ENCODE data around the gene DNAH9.
"Not testable (repeated sequence)": the region's sequence is repeated elsewhere in the genome, so short reads cannot be mapped to it uniquely, and the experiment has no call there.

Gene DNAH9

GRCh38 chr17:11916091-11916490, 317.8 kb downstream of the DNAH9 start:
- no peak for DNase-seq (ENCODE audit: low read depth)

DNA sequence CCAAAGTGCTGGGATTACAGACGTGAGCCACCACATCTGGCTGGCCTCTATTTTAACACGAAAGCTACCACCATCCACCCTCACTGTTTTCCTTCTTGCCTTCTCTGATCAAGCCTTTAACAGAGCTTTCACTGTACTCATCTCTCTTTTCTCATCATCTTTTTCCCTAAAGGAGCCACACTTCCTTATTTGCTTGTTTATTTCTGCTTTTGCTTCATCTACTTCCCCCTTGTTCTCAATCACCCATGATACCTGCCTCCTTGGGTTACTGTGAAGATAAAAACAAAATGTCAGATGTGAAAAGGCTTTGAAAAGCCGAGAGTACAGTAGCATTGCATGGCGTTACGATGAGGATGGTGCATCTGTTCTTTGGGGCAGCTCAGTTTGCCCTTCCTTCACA, 319.1 kb downstream of the DNAH9 start:
- no peak for DNase-seq (ENCODE audit: low read depth)

- DNase-seq (ENCODE audit: low read depth): no peak
These were observed 323.0 kb downstream of the DNAH9 start for GRCh38 chr17:11921296-11921695.

GRCh38 chr17:11922638-11923037, 324.4 kb downstream of the DNAH9 start:
- DNase-seq (ENCODE audit: low read depth): no peak

DNA sequence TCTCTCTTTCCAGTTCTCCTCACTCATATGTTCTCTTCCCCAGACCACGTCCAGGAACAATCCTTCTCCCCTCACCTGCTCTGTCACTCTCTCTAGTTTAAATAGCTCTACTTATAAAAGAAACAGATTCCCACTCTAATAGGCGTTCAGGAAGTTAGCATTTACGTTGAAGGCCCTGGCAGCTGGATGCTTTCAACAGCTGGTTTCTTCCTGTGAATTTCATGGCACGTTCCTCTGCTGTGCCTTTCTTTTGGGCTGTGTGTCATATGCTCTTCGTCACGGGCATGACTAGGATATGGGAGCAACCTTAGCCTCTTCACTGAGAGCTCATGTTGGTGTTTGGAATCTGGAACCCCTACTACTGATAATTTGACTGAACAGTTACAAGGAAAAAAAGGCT, 325.8 kb downstream of the DNAH9 start:
- DNase-seq (ENCODE audit: low read depth): no peak

GRCh38 chr17:11925262-11926021, 327.2 kb downstream of the DNAH9 start:
- DNase-seq (ENCODE audit: low read depth): no peak

DNA sequence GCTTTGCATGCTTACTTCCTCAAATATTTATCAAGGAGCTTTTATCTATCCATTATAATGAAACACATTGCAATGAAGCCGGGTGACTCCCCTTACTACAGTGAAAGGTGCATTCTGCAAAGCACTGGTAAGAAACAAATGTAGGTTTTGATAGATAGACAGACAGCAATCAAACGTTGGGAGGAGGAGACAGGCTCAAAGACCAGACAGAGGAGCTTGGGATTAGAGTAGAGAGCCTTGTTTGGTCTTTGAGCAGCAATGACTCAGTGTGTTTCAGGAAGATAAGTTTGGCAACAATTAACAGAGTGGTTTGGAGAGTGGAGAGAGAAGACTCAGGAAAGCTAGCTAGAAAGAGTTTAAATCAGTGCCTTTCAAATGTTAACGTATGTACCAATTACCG, 330.2 kb downstream of the DNAH9 start:
- DNase-seq (ENCODE audit: low read depth): no peak

GRCh38 chr17:11932337-11932898, 334.1 kb downstream of the DNAH9 start:
- no peak for DNase-seq (ENCODE audit: low read depth)

GRCh38 chr17:11935734-11936406, 337.6 kb downstream of the DNAH9 start:
- no peak for DNase-seq (ENCODE audit: low read depth)

DNA sequence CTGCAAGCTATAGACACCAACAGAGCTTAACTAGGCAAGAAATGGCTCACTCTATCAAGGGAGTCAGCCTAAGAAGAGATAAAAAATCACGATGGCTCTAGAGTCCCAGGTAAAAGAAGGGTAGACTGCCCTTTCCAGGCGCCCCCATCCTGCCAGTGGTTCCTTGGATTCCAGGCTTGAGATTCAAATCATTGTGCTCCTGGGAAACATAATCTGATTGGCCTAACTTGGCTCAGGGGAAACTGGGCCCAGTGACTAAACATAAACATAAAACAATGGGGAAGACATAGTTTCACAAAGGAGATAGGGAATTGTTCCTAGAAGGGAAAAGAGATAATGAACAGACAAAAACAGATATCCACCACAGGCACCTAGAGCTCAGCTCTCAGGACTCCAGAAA, 342.6 kb downstream of the DNAH9 start:
- DNase-seq (ENCODE audit: low read depth): no peak

- DNase-seq (ENCODE audit: low read depth): not testable (repeated sequence)
These were observed 344.8 kb downstream of the DNAH9 start for GRCh38 chr17:11943086-11943485.

GRCh38 chr17:11943759-11944347, 345.6 kb downstream of the DNAH9 start:
- no peak for DNase-seq (ENCODE audit: low read depth)

DNA sequence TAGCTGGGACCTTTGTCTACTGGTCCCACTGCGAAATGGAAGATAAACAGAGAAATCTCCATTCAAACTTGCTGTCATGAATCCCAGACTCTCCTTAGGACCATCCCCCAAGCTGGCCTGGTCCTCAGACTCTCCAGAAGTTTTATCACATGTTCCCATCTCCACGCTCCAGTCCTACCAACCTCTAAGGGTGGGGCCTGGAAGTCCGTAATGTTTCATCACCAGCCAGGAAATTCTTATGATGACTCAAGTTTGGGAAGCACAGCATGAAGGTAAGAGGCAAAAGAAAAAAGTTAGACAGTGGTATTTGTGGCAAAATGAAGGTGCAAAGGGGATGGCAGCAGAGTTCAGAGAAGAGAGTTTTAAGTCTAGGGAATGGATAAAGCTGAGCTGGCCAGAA, 346.3 kb downstream of the DNAH9 start:
- no peak for DNase-seq (ENCODE audit: low read depth)

DNA sequence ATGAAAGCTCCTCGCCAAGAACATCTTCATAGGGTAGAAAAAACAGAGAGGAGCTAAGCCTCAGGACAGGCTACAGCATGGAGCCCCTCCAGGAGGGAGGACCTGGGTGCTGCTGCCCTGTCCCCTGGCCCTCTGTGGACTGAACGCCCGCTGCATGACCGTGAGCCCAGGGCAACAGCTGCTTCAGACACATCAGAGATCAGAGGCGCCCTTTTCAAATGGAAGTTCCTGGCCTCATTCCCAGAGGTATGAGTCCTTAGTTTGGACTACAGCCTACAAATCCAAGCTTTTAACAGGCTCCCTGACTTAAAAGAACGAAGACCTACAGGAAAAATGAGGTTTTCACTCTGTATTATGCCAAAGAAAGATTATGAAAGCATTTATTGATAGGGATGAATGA, 350.5 kb downstream of the DNAH9 start:
- DNase-seq (ENCODE audit: low read depth): no peak

GRCh38 chr17:11949571-11949970, 351.3 kb downstream of the DNAH9 start:
- not testable (repeated sequence) for DNase-seq (ENCODE audit: low read depth)

DNA sequence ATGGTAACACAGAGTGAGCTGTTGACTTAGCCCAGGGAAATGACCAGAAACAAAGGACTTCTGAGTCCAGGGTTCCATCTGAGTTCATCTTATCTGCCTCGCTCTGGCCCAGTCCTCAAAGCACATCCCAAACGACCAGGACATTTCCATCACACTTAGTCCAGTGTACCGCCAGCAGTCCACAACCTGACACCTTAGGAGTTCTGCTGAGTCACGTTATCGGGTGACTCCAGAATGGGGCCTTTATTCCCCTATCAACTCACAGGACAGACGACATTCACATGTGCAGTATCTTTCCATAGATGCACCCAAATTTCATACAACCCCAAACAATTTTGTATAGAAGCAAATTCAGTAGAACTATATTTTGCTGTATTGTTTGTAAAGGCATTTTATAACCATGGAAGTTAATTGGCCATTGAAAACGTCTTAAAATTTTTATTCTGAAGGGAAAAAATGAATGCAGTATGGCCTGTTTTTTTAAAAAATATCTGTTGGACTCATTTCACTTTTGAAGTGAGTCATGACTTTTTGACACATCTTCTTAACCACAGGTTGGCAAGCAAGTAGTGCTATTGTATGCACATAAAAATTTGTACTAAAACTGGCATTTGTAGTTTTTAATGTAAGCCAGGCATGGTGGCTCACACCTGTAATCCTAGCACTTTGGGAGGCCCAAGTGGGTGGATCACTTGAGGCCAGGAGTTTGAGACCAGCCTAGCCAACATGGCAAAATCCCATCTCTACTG, 352.7 kb downstream of the DNAH9 start:
- no peak for DNase-seq (ENCODE audit: low read depth)

GRCh38 chr17:11952610-11953009, 354.3 kb downstream of the DNAH9 start:
- DNase-seq (ENCODE audit: low read depth): no peak

GRCh38 chr17:11953924-11954323, 355.7 kb downstream of the DNAH9 start:
- DNase-seq (ENCODE audit: low read depth): no peak

DNA sequence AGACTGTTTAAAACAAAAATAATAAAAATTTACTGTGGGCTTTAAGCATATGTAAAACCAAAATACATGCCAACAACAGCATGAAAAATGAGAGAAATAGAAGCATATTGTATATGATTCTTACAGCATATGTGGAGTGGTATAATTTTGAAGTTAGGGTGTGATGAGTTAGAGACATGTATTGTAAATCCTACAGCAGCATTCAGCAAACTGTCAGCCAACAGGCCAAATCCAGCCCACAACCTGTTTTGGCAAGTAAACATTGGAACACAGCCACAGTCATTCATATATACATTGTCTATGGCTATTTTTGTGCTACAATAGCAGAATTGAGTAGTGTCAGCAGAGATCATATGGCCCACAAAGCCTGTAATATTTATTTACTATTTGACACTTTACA, 356.7 kb downstream of the DNAH9 start:
- no peak for DNase-seq (ENCODE audit: low read depth)

GRCh38 chr17:11969565-11969964, 371.3 kb downstream of the DNAH9 start:
- DNase-seq (ENCODE audit: low read depth): no peak

GRCh38 chr17:11972741-11973140, 374.5 kb downstream of the DNAH9 start:
- not testable (repeated sequence) for DNase-seq (ENCODE audit: low read depth)

- DNase-seq (ENCODE audit: low read depth): no peak
These were observed 381.5 kb downstream of the DNAH9 start for GRCh38 chr17:11979795-11980194.

Data from activated T-cell treated with anti-CD3 and anti-CD28 coated beads for 24 hours (primary cell).